ENCODE measurements around the gene TECTB.

DNA sequence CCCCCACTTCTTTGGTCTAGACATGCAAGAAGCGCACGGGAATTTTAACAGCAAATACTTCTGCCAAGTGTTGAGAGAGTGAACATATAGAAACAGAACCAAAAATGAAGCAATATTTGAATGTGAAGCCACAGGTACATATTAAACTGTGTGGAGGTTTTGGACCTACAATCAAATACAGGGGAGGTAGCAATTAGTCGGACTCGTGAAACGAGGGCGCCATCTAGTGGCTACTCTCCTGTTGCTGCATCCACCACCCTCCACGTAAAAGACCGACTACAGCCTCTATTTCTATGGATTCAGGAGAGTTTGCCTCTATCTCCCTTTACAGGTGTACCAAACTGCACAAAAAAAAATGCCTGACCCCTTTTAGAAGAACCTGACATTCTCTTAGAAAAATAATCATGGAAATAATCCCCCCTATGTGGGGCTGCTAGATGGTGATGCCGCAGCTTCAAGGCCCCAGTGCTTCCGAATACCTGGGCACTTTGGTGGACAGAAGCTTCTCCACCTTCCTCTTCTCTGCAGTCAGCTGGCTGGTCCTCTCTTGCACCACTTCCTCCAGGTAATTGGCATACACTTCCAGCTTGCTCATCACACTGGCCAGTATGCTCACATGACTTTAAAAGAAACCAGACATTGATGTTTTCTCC is 31.7 kb downstream of the TECTB start:
- TF ChIP-seq, protein P1, sequence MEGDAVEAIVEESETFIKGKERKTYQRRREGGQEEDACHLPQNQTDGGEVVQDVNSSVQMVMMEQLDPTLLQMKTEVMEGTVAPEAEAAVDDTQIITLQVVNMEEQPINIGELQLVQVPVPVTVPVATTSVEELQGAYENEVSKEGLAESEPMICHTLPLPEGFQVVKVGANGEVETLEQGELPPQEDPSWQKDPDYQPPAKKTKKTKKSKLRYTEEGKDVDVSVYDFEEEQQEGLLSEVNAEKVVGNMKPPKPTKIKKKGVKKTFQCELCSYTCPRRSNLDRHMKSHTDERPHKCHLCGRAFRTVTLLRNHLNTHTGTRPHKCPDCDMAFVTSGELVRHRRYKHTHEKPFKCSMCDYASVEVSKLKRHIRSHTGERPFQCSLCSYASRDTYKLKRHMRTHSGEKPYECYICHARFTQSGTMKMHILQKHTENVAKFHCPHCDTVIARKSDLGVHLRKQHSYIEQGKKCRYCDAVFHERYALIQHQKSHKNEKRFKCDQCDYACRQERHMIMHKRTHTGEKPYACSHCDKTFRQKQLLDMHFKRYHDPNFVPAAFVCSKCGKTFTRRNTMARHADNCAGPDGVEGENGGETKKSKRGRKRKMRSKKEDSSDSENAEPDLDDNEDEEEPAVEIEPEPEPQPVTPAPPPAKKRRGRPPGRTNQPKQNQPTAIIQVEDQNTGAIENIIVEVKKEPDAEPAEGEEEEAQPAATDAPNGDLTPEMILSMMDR (IDR thresholded peaks at IDR 0.05): peak; percentile 92 to 95 (median 94)
- no peak for TF ChIP-seq POLR2A (IDR thresholded peaks at IDR 0.05)

All from right lobe of liver (tissue), 4 donors.